HEK293T (cell line): ENCODE data around the gene DOK4.

Experiments used
- CTCF ChIA-PET: fragments of 350-600 bp; formaldehyde crosslinking; extraction: SDS; loops from one replicate; lab custom pipeline; 2021; ENCODE audit warnings: antibody characterized with exemption, inconsistent platforms; lab: Yijun Ruan, JAX
- POLR2A ChIA-PET: fragments of 350-600 bp; formaldehyde crosslinking; extraction: SDS; loops from one replicate; lab custom pipeline; 2020; ENCODE audit warnings: antibody characterized with exemption, inconsistent platforms; lab: Yijun Ruan, JAX
- DNase-seq: peaks from one replicate; pipeline ENCODE4 v3.0.0; 2012; ENCODE audit warnings: mixed read lengths; ENCODE audit errors: extremely low spot score
- ARNT ChIP-seq: fragments of 450-650 bp; IDR thresholded peaks from 2 replicates; pipeline ENCODE4 v1.6.1; 2017; ENCODE audit warnings: mild to moderate bottlenecking
- BHLHE40 ChIP-seq: fragments of 450-650 bp; IDR thresholded peaks from 2 replicates; pipeline ENCODE4 v1.6.1; 2016; ENCODE audit warnings: mild to moderate bottlenecking, moderate library complexity, borderline replicate concordance
- CTBP1 ChIP-seq: fragments of 450-650 bp; IDR thresholded peaks from 2 replicates; pipeline ENCODE4 v1.6.1; 2016; ENCODE audit warnings: borderline replicate concordance
- ELF4 ChIP-seq: fragments of 450-650 bp; IDR thresholded peaks from 2 replicates; pipeline ENCODE4 v1.6.1; 2017; ENCODE audit warnings: antibody characterized with exemption
- FOXA1 ChIP-seq: fragments of 450-650 bp; IDR thresholded peaks from 2 replicates; pipeline ENCODE4 v1.6.1; 2016; ENCODE audit warnings: mild to moderate bottlenecking
- FOXK2 ChIP-seq: fragments of 450-650 bp; IDR thresholded peaks from 2 replicates; pipeline ENCODE4 v1.6.1; 2016; ENCODE audit warnings: mild to moderate bottlenecking
- FOXM1 ChIP-seq: fragments of 450-650 bp; IDR thresholded peaks from 2 replicates; pipeline ENCODE4 v1.6.1; 2017; ENCODE audit warnings: mild to moderate bottlenecking, borderline replicate concordance
- HDGF ChIP-seq: fragments of 450-650 bp; IDR thresholded peaks from 2 replicates; pipeline ENCODE4 v1.6.1; 2017; ENCODE audit warnings: antibody characterized with exemption, borderline replicate concordance
- L3MBTL2 ChIP-seq: fragments of 450-650 bp; conservative IDR thresholded peaks from 2 replicates; pipeline ENCODE4 v1.6.1; 2016; ENCODE audit warnings: mild to moderate bottlenecking
- LEF1 ChIP-seq: fragments of 450-650 bp; IDR thresholded peaks from 2 replicates; pipeline ENCODE4 v1.6.1; 2017; ENCODE audit warnings: mild to moderate bottlenecking, borderline replicate concordance
- NFRKB ChIP-seq: fragments of 450-650 bp; IDR thresholded peaks from 2 replicates; pipeline ENCODE4 v1.6.1; 2016; ENCODE audit warnings: mild to moderate bottlenecking, moderate library complexity
- SP1 ChIP-seq: fragments of 450-650 bp; IDR thresholded peaks from 2 replicates; pipeline ENCODE4 v1.6.1; 2017
- SUZ12 ChIP-seq: fragments of 450-650 bp; IDR thresholded peaks from 2 replicates; pipeline ENCODE4 v1.6.1; 2016; ENCODE audit warnings: mild to moderate bottlenecking
- TARDBP ChIP-seq: fragments of 450-650 bp; IDR thresholded peaks from 2 replicates; pipeline ENCODE4 v1.6.1; 2016
- ZNF384 ChIP-seq: fragments of 450-650 bp; IDR thresholded peaks from 2 replicates; pipeline ENCODE4 v1.6.1; 2016
- TF ChIP-seq, protein P1 (sequence below): fragments of 450-650 bp; IDR thresholded peaks from 2 replicates; pipeline ENCODE4 v1.6.1; 2016

DOK4 gene

GRCh38 chr16:57498031-57498430, 11.7 kb upstream of the DOK4 start:
- POLR2A ChIA-PET = no interaction called here
- TF ChIP-seq L3MBTL2 = no peak
- no peak for TF ChIP-seq SP1
- TF ChIP-seq NFRKB = no peak
- no peak for TF ChIP-seq FOXM1
- TF ChIP-seq FOXK2 = no peak
- no peak for TF ChIP-seq ZNF384
- no peak for TF ChIP-seq TARDBP
- no peak for TF ChIP-seq HDGF
- no peak for TF ChIP-seq ELF4
- no peak for TF ChIP-seq BHLHE40
- no peak for TF ChIP-seq CTBP1

DNA sequence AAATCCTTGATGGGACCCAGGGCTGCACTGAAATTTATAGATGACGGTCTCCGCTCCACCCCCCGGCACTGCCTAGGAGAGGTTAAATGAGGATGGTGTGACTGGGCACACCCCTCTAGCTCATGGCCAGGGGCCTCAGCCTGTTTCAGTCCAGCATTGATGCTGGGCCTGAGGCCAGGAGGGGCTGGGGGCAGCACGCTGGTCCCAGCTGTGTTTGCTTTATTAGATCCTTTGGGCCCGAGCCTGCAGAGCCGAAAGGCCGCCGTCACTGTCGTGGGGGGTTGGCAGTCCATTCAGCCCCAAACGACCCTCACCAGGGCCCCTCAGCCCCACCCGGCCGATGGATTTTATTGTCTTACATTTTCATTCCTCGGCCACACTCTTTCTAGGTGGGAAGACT, 10.8 kb upstream of the DOK4 start:
- ChIA-PET POLR2A (no interaction called here), CTCF (no interaction called here)
- no peak for TF ChIP-seq FOXK2
- TF ChIP-seq HDGF = no peak
- no peak for TF ChIP-seq FOXA1
- no peak for TF ChIP-seq SP1
- no peak for TF ChIP-seq FOXM1
- TF ChIP-seq ELF4 = no peak
- no peak for TF ChIP-seq CTBP1
- no peak for TF ChIP-seq L3MBTL2
- no peak for TF ChIP-seq ZNF384
- no peak for TF ChIP-seq SUZ12
- TF ChIP-seq ARNT = no peak

More at GRCh38 chr16:57498031-57498430, 11.7 kb upstream of the DOK4 start:
- CTCF ChIA-PET = no interaction called here
- no peak for DNase-seq

GRCh38 chr16:57493767-57494166, 7.5 kb upstream of the DOK4 start:
- DNase-seq = no peak
- CTCF ChIA-PET = no interaction called here
- POLR2A ChIA-PET = no interaction called here
- TF ChIP-seq NFRKB = no peak
- no peak for TF ChIP-seq TARDBP
- TF ChIP-seq ELF4 = no peak
- no peak for TF ChIP-seq ZNF384
- no peak for TF ChIP-seq SP1
- TF ChIP-seq CTBP1 = no peak
- no peak for TF ChIP-seq FOXM1
- no peak for TF ChIP-seq BHLHE40
- TF ChIP-seq FOXA1 = no peak
- no peak for TF ChIP-seq ARNT
- no peak for TF ChIP-seq L3MBTL2
- TF ChIP-seq FOXK2 = no peak
- TF ChIP-seq SUZ12 = no peak
- TF ChIP-seq, protein P1, sequence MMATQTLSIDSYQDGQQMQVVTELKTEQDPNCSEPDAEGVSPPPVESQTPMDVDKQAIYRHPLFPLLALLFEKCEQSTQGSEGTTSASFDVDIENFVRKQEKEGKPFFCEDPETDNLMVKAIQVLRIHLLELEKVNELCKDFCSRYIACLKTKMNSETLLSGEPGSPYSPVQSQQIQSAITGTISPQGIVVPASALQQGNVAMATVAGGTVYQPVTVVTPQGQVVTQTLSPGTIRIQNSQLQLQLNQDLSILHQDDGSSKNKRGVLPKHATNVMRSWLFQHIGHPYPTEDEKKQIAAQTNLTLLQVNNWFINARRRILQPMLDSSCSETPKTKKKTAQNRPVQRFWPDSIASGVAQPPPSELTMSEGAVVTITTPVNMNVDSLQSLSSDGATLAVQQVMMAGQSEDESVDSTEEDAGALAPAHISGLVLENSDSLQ = no peak
- no peak for TF ChIP-seq HDGF
- TF ChIP-seq LEF1 = no peak

More for the DNA sequence above, 10.8 kb upstream of the DOK4 start:
- DNase-seq = no peak

- TF ChIP-seq, protein P1 = no peak
- TF ChIP-seq BHLHE40 = no peak
- TF ChIP-seq TARDBP = no peak
- TF ChIP-seq FOXK2 = no peak
- TF ChIP-seq ZNF384 = no peak
- TF ChIP-seq ARNT = no peak
- no peak for TF ChIP-seq FOXM1
- TF ChIP-seq ELF4 = no peak
- TF ChIP-seq LEF1 = no peak
- no peak for TF ChIP-seq HDGF
- no peak for TF ChIP-seq NFRKB
- no peak for TF ChIP-seq SUZ12
- no peak for TF ChIP-seq FOXA1
- no peak for TF ChIP-seq SP1
- no peak for TF ChIP-seq L3MBTL2
- TF ChIP-seq CTBP1 = no peak
- no peak for DNase-seq
- CTCF ChIA-PET = interaction anchor here (1.7 kb wide), 1 partner anchor 31 kb away, joined by 5 read pairs; no protein-coding TSS in a partner anchor
- POLR2A ChIA-PET = interaction anchor here (2.0 kb wide), 1 partner anchor 42 kb away, joined by 7 read pairs; the partner anchor contains the start of genes CIAPIN1 and COQ9
These were observed 2.9 kb upstream of the DOK4 start for GRCh38 chr16:57489229-57489628.

- no peak for DNase-seq
- POLR2A ChIA-PET = interaction anchor here (0.9 to 1.4 kb wide), 5 partner anchors 25 to 204 kb away, joined by 3 to 4 read pairs (median 3); partner anchors contain the start of genes CIAPIN1, COQ9 and POLR2C
- CTCF ChIA-PET = interaction anchor here (1.2 kb wide), 1 partner anchor 33 kb away, joined by 5 read pairs; no protein-coding TSS in a partner anchor
- no peak for TF ChIP-seq ZNF384
These were observed 853 bp upstream of the DOK4 start for GRCh38 chr16:57486858-57487834.
